GM12874 (cell line): ENCODE results near the gene DNER.

Source experiments
- CTCF ChIP-seq: IDR thresholded peaks from 2 replicates; pipeline ENCODE4 v1.5.1; 2011; ENCODE audit warnings: low read depth, mild to moderate bottlenecking, control low read depth, low read length, moderate library complexity; ENCODE audit not compliant: insufficient read depth

DNER gene

GRCh38 chr2:229319558-229319957 is 394.8 kb downstream of the DNER start:
- no peak for TF ChIP-seq CTCF

- TF ChIP-seq CTCF = no peak
Observed at GRCh38 chr2:229314117-229314516, 400.2 kb downstream of the DNER start.

- no peak for TF ChIP-seq CTCF
Observed at GRCh38 chr2:229313591-229313990, 400.8 kb downstream of the DNER start.
